HG03378 (cell line): ENCODE measurements around the gene PIWIL4.
"Not testable (repeated sequence)": the region's sequence is repeated elsewhere in the genome, so short reads cannot be mapped to it uniquely, and the experiment has no call there.

Experiments used
- ATAC-seq: cut with Tn5 transposase; IDR thresholded peaks from one replicate; pipeline ENCODE4 v1.9.1; 2021; ENCODE audit warnings: mild to moderate bottlenecking, moderate library complexity; ENCODE audit not compliant: unreplicated experiment

PIWIL4 gene

GRCh38 chr11:94583866-94584500, 16.8 kb downstream of the PIWIL4 start:
- ATAC-seq: peak; percentile 51

- ATAC-seq: no peak
Observed at GRCh38 chr11:94584978-94585377, 17.8 kb downstream of the PIWIL4 start.

GRCh38 chr11:94585399-94585798, 18.2 kb downstream of the PIWIL4 start:
- no peak for ATAC-seq

- ATAC-seq: no peak
Observed at GRCh38 chr11:94586546-94586945, 19.4 kb downstream of the PIWIL4 start.

- no peak for ATAC-seq
Observed at GRCh38 chr11:94586978-94587377, 19.8 kb downstream of the PIWIL4 start.

GRCh38 chr11:94588366-94588942, 21.3 kb downstream of the PIWIL4 start:
- ATAC-seq: no peak

GRCh38 chr11:94590352-94591041, 23.3 kb downstream of the PIWIL4 start:
- no peak for ATAC-seq

- ATAC-seq: peak; percentile 51
Observed at GRCh38 chr11:94593030-94593429, 25.9 kb downstream of the PIWIL4 start.

- ATAC-seq: peak; percentile 40
Observed at GRCh38 chr11:94595076-94595475, 27.9 kb downstream of the PIWIL4 start.

GRCh38 chr11:94597896-94598295, 30.7 kb downstream of the PIWIL4 start:
- no peak for ATAC-seq

- no peak for ATAC-seq
Observed at GRCh38 chr11:94599510-94599909, 32.3 kb downstream of the PIWIL4 start.

- peak; percentile 92 for ATAC-seq
Observed at GRCh38 chr11:94602430-94603372, 35.5 kb downstream of the PIWIL4 start.

GRCh38 chr11:94603587-94603986, 36.4 kb downstream of the PIWIL4 start:
- ATAC-seq: no peak

- no peak for ATAC-seq
Observed at GRCh38 chr11:94604482-94604881, 37.3 kb downstream of the PIWIL4 start.

GRCh38 chr11:94613120-94613519, 46.0 kb downstream of the PIWIL4 start:
- no peak for ATAC-seq

GRCh38 chr11:94623120-94623735, 56.1 kb downstream of the PIWIL4 start:
- peak; percentile 87 for ATAC-seq

- not testable (repeated sequence) for ATAC-seq
Observed at GRCh38 chr11:94625422-94625821, 58.3 kb downstream of the PIWIL4 start.

- ATAC-seq: not testable (repeated sequence)
Observed at GRCh38 chr11:94627003-94627560, 59.9 kb downstream of the PIWIL4 start.

GRCh38 chr11:94629741-94630140, 62.6 kb downstream of the PIWIL4 start:
- ATAC-seq: no peak

- ATAC-seq: no peak
Observed at GRCh38 chr11:94630221-94630620, 63.1 kb downstream of the PIWIL4 start.
